ENCODE results near the gene IL37.
"Not testable (repeated sequence)": the region's sequence is repeated elsewhere in the genome, so short reads cannot be mapped to it uniquely, and the experiment has no call there.

Gene IL37

GRCh38 chr2:112923967-112924338 lies 13.0 kb downstream of the IL37 start:
- DNase-seq = no peak

DNA sequence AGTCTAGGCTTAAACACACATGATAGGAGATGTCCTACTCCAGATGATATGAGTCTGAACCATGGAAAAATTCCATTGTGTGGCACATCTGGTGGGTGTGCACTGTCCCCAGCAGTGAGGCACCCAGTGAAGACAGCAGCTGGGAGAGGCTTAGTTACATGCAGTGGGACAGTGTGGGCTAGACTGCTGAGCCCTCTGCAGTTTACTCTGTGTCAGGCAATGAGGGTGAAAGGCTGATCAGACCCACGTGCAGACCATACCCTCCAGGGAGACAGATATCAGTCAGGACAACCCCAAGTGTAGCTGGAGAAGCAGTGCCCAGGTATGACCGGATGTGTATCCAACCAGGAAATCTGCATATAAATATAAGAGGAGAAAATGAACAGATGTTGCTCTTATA lies 13.4 kb downstream of the IL37 start:
- DNase-seq = no peak

- no peak for DNase-seq
Observed at GRCh38 chr2:112924821-112925220, 13.9 kb downstream of the IL37 start.

GRCh38 chr2:112926707-112927106 lies 15.7 kb downstream of the IL37 start:
- no peak for DNase-seq

DNA sequence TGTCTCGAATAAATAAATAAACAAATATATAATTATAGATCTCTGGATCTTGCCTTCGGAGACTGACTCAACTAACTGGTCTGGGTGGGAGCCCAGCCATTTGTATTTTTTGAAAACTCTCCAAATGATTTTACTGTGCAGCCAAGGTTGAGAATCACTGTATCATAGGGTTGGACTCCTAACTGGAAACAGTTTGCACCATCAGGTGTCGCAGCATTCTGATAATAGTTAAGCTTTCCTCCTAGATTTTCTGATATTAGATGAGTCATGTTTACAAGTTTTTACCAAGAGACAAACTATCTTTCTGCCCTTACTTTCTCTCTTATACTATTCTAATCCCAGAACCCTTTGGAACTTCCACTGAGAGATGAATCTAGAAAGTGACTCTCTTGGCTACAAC lies 16.8 kb downstream of the IL37 start:
- no peak for DNase-seq

DNA sequence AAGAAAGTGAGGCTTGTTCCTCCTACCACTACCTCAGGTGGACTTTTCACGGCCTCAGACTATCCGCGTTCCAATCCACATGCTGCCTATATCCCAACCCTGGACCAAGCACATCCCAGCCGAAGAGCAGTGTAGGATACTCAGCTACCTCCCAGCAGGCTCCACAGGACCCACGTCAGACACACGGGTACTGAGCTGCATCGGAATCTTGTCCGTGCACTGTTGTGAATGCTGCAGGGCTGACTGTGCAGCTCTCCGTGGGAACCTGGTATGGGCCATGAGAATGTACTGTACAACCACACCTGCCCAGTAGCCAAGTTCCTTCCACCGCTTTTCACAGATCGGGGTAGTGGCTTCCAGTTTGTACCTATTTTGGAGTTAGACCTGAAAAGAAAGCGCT lies 22.3 kb downstream of the IL37 start:
- no peak for DNase-seq

DNA sequence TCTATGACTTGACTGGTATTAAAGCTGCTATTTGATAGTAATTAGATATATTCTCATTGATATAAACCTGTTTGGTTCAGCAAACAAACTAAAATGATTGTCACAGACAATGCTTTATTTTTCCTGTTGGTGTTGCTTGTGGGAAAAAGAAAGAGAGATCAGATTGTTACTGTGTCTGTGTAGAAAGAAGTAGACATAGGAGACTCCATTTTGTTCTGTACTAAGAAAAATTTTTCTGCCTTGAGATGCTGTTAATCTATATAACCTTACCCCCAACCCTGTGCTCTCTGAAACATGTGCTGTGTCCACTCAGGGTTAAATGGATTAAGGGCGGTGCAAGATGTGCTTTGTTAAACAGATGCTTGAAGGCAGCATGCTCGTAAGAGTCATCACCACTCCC lies 23.2 kb downstream of the IL37 start:
- DNase-seq = not testable (repeated sequence)

DNA sequence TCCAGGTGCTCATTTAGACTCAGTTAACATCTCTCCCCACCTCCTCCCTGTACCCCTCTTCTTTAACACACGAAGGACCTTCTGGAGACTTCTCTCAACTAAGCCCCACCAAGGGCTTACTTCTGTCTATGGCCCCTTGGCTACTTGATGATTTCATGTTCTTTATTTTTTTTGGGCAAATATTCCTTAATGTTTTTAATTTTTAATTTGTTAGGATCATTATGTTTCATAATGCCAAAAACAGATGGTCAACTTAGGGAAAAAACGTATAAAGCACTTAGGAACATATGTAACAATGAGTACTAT lies 25.9 kb downstream of the IL37 start:
- no peak for DNase-seq

DNA sequence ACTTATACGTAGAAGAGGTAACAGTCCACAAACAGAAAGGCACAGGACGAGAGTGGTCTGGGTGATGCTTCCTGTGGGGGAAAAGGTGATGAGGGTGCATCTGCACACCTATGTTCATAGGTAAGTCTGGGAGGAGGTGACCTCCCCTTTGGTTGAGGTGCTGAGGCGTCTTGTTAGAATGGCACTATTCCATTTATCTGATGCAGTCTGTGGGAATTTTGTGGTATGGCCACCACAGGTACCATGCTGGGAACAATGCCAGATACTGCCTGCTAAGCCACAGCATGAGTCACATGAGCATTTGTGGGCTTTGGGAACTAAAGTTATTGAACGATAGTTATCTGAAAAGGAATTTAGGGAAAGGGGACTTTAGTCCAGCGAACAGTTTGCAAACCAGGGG lies 27.9 kb downstream of the IL37 start:
- DNase-seq = no peak

DNA sequence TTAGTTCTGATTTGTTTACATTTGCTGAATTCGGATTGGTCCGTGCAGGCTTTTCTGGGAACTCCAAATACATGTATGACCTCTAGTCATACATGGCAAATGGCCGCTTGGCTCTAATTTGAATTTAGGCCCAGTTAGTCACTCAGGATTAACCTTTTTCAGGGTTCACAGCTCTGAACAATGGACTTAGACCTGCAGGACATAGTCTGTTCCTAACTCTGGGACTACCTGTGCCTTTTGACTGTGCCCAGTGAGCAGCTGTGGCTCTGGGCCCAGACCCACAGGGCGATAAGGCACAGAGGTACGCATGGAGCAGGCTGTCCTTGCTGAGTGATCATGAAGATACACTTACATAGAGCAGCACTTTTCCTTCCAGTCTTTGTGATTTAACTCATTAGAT lies 28.5 kb downstream of the IL37 start:
- DNase-seq = no peak

DNA sequence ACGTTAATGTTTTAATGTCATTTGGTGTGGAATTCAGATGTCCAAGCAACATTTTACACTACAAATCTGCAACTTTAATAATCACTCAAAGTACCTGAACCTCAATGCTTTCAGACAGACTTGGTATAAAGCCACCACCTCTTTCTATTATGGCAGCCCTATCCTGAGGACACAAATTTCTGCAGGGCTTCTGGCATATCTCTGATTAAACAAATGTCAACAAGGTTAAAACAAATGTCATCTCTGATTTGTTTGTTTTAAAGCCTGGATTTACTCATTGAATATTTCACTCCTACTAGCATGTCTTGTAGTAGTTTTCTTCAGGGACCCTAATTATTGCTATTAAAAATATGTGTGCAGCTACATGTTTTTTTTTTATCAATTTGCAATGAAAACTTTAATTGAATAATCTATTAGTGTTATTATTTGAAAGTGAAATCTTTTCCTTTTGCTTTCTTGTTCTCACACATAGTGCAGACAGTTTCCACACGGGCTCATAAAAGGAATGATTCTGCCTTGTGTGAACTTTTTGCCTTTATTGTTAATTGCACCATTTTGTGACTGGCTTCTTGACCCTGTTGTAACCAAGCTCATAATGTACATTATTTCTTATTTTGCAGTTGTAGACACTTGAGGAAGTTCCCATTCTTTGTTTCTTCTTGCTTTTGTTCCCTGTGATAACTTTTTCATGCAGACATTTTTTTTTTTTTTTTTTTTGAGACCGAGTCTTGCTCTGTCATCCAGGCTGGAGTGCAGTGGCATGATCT lies 30.1 kb downstream of the IL37 start:
- no peak for DNase-seq

DNA sequence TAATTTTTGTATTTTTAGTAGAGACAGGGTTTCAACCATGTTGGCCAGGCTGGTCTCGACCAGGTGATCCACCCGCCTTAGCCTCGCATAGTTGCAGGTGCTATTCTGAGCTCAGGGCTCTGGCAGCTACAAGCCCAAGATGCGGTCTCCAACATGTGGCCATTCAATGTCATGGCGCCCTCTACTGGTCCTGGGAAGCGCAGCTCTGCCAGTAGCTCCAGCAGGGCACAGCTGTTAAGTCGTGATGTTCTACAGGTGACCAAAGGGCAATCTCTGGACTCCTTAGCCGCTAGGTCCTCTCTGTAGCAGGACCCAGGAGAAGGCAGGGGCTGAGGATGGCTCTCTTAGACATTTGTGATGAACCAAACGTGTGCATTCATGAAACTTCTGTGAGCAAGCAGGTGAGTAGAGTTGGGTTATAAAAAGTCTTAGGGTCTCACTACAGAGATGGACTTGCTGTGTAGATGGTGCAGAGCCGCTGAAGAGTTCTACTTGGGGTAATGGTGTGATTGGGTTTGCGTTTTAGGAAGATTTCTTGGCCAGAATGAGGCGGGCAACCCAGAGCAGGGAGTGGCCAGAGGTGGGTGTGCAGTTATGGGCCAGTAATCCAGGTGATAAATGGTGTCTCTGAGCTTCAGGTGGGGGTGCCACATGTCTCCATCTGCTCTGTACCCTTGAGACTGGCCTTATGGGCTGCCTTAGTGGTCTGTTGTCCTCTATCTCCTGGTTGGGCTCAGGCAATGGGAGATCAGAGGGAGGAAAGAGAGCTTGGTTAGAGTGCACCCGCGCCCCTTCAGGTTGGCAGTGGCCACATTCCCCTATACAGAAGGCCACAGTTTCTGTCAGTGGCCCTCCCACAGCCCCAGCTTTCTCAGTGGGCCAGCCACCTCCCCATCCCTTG lies 31.0 kb downstream of the IL37 start:
- DNase-seq = peak; percentile 47 to 48

DNA sequence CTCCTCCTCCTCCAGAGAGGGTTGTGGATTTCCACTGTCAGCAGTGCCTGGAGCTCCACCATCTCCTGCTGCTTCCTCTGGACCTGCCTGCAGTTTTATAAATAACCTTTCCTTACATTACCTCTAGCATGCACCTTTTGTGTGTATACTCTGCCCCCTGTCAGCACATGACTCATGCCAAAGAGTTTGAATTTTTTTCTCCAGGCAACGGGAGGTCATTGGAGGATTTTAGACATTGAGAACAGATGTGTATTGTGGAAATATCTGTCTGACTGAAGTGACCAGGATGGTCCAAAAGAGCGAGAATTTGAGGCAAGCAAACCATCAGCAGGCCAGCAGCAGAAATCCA lies 31.7 kb downstream of the IL37 start:
- DNase-seq = no peak

GRCh38 chr2:112944971-112945370 lies 34.0 kb downstream of the IL37 start:
- no peak for DNase-seq

DNA sequence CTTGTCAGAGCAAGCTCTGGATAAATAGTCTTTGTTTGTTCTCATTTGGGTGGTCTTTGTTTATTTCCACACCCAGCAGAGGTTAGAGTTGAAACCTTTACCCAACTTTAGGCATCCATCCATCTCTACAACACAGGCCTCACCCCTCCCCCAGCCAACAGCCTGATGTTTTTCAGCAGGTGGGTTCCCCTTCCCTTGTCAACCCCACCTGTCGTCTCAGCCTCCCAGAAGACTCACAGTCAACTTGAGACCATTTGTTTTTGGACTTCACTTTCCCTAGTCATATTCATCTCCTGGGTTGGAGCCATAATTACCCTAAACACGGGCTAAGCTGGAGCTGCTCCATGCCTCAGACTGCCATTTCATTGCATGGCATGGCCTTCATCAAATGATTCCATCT lies 35.1 kb downstream of the IL37 start:
- DNase-seq = no peak

- DNase-seq = no peak
Observed at GRCh38 chr2:112947374-112947773, 36.4 kb downstream of the IL37 start.

GRCh38 chr2:112949456-112949855 lies 38.5 kb downstream of the IL37 start:
- DNase-seq = no peak

DNA sequence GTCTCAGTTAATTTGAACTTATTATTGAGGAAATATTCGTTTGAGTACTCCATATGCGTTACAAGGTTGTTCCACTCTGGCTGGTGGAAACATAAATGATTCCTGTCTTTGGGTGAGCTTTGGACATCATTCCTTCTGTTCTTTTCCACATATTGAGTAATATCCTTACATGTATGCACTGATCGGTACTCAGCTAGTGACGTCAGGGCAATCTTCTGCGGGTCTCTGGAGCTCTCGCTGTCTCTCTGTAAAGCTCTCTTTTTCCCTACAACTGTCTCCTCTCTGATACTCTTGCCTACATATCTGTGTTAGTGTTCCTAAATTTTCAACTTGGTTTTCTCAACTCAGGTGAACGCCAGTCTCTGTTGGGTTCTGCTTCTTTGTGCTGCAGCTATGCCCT lies 43.4 kb downstream of the IL37 start:
- DNase-seq = no peak

DNA sequence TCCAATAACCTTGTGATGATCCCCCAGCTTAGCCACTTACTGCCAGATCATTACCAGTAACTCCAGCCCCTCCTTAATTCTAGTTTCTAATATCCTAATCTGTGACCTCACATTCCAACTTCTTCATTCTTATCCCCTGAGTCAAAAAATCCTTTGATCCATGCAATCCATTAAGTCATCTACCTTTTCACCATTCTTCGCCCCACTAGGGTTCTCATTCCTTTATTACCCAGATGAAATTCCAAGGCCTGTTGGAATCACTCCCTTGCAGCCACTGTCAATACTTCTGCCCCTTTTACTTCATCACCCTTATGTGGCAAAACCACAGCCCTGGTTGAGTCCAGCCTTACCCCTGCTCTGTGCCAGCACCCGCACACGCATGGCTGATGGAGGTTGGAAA lies 46.5 kb downstream of the IL37 start:
- DNase-seq = no peak

DNA sequence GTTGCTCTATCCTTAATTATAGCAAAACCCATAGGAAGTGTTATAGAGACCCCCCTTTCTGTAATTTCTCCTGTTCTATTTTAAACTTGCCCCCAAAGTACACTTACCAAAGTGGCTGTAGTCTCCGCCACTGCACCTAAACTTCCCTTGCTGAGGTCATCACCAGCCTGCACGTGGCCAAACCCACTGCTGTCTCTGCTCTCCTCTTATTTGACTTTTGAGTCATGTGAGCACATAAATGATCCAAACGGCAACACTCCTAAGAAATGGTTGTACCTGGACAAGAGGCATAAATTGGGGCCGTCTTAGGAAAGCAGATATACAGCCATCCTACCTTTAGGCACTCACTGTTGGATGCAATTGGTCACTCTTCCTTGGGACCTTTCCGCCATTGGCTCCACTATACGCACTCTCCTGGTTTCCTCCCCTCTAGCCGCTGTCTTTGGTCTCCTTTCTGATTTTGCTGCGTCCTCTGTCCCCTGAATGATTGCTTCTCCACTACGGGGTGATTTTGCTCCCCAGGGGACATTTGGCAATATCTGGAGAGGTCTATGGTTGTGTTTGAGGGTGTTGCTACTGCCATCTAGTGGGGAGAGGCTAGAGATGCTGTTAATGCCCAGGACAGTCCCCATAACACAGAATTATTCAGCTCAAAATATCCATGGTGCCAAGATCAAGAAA lies 47.6 kb downstream of the IL37 start:
- peak in 1 of 2 donors; percentile 3 for DNase-seq

GRCh38 chr2:112959109-112959812 lies 48.3 kb downstream of the IL37 start:
- DNase-seq = no peak

- no peak for DNase-seq
Observed at GRCh38 chr2:112960230-112960825, 49.4 kb downstream of the IL37 start.
